Bone marrow (tissue), 2 donors: ENCODE results near the gene MCM8.
A peak's percentile ranks its signal among the peaks of the same experiment; 100 is the strongest.

Experiments used
- DNase-seq, 2 donors: peaks; one replicate each; lab custom pipeline; 2025; lab: John Stamatoyannopoulos, UW

The MCM8 gene

GRCh38 chr20:5950271-5951031 is at the start of gene MCM8, which contains the start of gene TRMT6:
Gene MCM8 (plus strand): TSS chr20:5950652. CDS start chr20:5952016, 1,364 bp downstream.
Gene TRMT6 (minus strand): TSS chr20:5950533. CDS start chr20:5950405, 128 bp downstream.
- peak; percentile 84 to 98 for DNase-seq

GRCh38 chr20:5900908-5901307 is 49.5 kb upstream of the MCM8 start:
- DNase-seq = no peak

GRCh38 chr20:5908981-5909380 is 41.5 kb upstream of the MCM8 start:
- DNase-seq = no peak

GRCh38 chr20:5910186-5910585 is 40.3 kb upstream of the MCM8 start:
- no peak for DNase-seq

- no peak for DNase-seq
Observed at GRCh38 chr20:5913166-5913565, 37.3 kb upstream of the MCM8 start.

GRCh38 chr20:5914859-5915258 is 35.6 kb upstream of the MCM8 start:
- DNase-seq = no peak

- peak in 1 of 2 donors; percentile 1 for DNase-seq
Observed at GRCh38 chr20:5918856-5919625, 31.4 kb upstream of the MCM8 start.

GRCh38 chr20:5919626-5920544 is 30.6 kb upstream of the MCM8 start:
- DNase-seq = no peak

- no peak for DNase-seq
Observed at GRCh38 chr20:5920581-5920980, 29.9 kb upstream of the MCM8 start.

- no peak for DNase-seq
Observed at GRCh38 chr20:5923493-5923892, 27.0 kb upstream of the MCM8 start.

GRCh38 chr20:5925551-5925950 is 24.9 kb upstream of the MCM8 start:
- DNase-seq = no peak

GRCh38 chr20:5927749-5928462 is 22.5 kb upstream of the MCM8 start:
- DNase-seq = no peak

GRCh38 chr20:5928836-5929715 is 21.4 kb upstream of the MCM8 start:
- no peak for DNase-seq

- no peak for DNase-seq
Observed at GRCh38 chr20:5931411-5931810, 19.0 kb upstream of the MCM8 start.

GRCh38 chr20:5932796-5933195 is 17.7 kb upstream of the MCM8 start:
- no peak for DNase-seq

- no peak for DNase-seq
Observed at GRCh38 chr20:5933802-5934436, 16.5 kb upstream of the MCM8 start.

- no peak for DNase-seq
Observed at GRCh38 chr20:5935384-5935783, 15.1 kb upstream of the MCM8 start.

- no peak for DNase-seq
Observed at GRCh38 chr20:5936238-5936637, 14.2 kb upstream of the MCM8 start.

- DNase-seq = no peak
Observed at GRCh38 chr20:5938456-5939029, 11.9 kb upstream of the MCM8 start.

- no peak for DNase-seq
Observed at GRCh38 chr20:5945963-5946362, 4.5 kb upstream of the MCM8 start.
